HT-29 (cell line): ENCODE data around the gene GPRC6A. TPM values are rescaled to one million over a fixed set of nuclear protein-coding genes. Genes with fewer than 3 reads are reported as not detected.
A peak's percentile ranks its signal among the peaks of the same experiment; 100 is the strongest.

Experiments used
- DNase-seq: peaks from one replicate; pipeline ENCODE4 v3.0.0-alpha.2; 2015; ENCODE audit warnings: low spot score
- total RNA-seq: library from RNA; depleted of rRNA; stranded (reverse); fragments of >200 nt; shearing (Covaris generic); gene quantifications from 2 replicates; pipeline ENCODE4 v1.2.3, GENCODE V29; 2014; rRNA removed

Gene GPRC6A
- total RNA-seq, 1 experiment from 2014 or later: not detected

DNA sequence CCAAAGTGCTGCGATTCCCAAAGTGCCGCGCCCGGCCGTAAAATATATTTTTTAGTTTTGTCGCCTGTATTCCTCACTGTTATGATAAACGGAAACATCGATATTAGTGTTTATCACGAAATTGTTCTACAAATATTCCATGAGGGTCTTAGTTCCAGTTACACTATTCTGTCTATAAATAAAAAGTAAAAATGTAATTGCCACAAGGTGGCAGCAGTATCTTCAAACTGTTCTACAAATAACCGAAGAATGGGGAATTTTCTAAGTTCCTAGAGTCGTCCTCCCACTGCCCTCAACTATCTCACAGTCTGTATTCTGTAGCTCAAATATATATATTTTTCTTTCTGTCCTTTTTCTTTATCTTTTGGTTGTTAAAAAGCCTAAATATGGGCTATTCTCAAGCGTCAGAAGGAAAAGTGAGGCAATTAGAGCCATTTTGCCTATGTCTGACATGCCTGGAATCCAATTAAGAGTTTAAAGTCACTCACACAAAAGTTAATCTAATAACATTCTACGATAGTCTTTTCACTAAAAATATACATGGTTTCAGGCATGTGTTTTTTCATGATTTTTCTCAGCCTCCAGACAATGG, 49.2 kb downstream of the GPRC6A start:
- DNase-seq: peak; percentile 59

DNA sequence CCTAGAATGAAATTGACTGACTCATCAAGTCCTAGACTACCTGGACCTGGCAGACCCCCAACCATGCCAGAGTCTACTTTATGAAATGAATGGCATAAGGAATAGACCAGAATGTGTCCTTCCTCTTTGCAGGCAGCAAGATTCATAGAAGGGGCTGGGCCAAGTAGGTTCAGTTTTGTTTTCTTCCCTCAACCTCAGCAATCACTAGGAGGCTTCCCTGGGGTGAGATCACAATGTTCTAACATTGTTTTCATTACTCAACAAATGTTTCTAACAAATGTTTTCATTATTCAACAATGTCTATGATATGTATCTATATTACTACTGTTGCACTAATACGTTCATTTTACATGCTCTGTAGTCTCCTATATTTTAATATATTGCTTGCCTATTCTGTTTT, 55.0 kb downstream of the GPRC6A start:
- no peak for DNase-seq

DNA sequence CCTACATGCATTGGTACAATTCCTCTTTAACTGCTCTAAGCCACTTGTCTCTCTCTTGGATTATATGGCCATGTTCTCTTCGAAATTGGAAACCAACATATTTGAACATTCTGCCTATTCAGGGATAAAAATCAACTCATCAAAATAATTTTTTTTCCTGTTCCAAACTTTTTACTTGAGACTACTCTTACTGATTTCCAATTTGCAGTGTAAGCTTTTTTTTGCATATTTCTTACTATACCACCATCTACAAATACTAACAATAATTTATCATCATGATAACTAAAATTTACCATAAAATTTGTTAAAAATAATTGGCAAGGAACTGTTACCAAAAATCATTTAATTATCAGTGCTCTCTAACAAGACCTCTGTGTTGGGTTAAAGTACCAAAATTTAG, 56.4 kb downstream of the GPRC6A start:
- no peak for DNase-seq

DNA sequence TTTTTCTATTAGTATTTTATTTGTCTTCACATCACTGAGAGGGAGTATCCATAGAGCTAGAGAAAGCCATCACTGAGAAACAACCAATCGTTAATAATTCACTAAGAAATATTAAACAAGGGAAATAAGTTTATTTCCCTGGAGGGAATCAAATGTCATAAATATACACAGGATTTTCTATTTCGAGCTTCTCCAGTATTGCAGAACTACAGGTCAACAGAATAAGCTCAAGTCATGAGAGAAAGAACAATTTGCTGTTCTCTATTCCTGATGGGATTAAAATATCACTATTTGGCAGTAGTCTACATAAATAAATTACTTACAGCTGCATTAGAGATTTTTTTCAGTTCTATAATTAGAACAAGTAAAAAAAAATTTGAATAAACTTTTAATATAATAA, 61.2 kb downstream of the GPRC6A start:
- no peak for DNase-seq

DNA sequence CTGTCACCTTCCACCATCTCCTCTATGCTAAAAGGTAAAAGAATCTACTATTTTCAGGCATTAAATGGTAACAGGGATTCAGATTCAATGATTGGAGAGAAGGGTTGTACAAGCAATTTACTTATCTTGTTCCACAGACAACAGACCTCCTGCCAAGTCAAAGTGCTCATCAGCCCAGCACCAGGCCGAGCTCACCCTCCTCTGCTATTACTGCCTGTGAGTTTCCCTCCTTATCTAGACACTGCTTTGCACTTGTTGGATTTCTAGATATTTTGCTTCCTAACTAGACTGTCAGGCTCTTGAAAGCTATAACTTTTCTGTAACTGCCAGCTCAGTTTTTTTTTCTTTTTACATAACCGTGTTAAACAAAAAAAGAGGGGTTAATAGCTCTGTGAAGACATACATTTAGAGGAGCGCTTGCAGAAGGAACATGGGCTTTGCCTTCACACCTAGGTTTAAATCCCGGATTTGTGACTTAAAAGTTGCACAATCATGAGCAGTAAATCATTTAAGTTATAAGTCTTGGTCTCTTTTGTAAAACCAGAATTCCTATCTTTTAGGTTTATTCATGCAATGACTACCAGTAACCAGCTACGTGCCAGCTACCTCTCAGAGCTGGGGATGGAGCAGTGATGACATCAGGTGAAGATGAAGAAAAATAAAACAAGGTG, 62.2 kb downstream of the GPRC6A start:
- DNase-seq: no peak

DNA sequence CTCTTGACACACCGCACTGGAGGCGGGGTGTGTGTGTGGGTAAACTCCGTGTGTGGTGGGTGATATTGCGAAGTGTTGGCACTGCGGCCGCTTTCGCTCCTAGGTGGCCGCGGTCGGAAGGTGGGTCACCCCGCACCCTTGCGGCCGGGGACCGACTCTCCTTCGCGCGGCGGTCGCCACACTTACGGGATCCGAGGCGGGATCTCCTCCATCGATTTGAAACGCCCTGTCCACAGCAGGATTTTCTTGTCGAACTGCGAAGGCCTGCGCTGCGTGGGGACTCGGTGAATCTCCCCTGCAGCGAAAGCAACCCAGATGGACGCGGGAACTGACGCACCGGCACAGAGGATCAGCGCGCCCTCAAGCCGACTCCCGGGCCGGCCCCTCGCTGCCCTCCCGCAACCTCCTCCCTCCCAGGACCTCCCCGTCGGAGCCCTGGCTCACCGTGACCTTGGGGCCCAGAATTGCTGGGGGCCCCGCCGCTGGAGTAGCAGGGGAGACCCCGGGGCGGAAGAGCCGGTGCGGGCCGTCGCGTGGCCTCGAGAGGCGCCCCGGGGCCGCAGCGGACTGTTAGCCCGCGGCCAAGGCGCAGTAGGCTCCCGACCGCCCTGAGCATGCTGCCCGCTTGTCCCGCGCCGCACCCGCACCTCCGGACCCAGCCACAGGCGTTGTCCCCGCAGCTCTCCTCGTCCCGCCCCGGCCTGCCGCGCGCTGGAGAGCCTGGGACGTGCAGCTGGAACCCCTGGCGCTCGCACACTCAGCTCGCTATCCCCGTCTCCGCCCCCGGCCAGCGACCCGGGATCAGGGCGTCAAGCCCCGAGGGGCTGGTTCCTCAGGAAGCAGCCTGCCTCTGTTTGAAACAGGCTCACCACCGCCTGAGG, 63.7 kb downstream of the GPRC6A start, which contains the start of gene FAM162B:
Gene FAM162B (minus strand): TSS at position 759 of the 881 bp plus-strand sequence. CDS start 143 bp downstream, at position 616.
- no peak for DNase-seq

DNA sequence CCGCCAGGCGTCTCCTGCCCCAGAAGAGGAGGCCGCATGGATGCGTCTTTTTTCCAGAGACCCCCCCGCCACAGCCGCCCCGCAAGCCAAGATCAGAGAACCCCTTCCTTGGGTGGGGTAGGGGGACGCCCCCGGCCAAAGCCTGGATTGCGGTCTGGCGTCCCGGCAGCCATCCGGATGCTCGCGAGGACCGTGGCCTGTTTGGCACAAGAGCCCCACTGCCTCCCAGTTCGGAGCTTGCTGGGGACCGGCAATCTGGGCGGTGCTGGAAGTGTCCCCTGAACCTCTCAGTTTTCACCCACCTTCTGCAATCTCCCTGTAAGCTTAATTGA, 64.3 kb downstream of the GPRC6A start:
- DNase-seq: no peak

DNA sequence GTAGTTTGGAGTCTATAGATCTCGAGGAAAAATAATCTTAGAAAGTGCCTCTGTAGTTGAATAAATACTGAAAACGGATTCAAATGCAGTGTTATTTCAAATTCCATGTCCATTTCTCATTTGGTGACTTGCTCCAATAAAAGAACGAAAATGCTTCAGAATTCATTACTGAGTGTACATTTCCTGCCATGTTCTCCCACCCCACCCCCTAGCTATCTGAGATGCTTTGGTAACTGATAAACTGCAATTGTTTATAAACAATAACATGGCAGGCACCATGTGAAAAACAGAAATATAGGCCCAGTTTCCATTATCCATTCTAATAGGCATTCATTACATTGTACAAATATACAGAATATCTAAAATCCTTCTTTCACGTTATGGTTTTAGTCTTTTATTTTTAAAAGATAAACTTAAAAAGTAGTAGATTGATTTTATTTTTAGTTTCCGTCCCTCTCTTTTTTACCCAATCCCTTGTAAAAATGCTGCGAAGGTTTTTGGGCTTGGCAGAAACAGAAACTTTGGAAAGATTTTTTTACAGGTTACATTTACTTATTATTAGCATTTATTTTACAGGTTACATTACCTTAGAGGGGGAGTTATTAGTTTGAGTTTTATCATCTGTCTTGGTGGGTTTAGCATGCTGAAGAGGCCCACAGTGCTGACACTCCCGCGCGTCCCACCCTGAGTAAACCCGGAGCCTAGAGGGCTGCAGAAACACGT, 64.8 kb downstream of the GPRC6A start:
- no peak for DNase-seq

DNA sequence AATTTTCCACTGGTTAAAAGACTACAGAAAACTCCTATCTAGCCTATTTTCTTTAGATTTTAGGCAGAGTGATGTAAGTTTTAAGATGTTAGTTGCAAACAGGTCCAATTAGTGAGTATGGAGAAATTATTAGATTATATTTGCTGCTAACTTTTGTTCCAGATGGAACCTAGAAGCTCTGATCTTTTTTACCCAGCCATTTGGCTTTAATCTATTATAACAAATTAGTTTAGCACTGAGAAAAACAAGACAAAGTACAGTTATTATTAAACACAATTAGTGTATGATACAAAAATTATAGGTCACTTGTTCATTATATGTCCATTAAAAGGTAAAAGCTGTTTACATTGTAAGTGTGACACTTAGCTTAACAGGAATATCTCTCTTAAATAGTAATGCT, 65.8 kb downstream of the GPRC6A start:
- no peak for DNase-seq

DNA sequence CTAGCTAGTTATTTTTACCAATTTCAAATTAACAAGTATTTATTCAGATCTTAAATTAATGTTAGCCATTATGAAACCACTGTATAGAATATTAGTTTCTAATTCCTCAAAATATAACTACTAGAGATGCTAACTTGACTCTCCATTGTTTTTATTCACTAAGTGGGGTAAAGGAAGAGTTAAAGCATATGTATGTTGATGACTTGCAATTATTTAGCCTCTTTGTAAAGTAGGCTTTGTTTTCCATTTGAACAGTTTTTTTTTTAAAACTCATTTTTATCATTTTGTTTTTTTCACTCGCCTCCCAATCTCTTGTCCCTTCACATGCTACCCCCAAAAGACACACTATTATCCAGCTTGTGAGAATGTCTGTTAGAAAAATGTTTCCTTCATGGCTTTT, 66.6 kb downstream of the GPRC6A start:
- DNase-seq: no peak

DNA sequence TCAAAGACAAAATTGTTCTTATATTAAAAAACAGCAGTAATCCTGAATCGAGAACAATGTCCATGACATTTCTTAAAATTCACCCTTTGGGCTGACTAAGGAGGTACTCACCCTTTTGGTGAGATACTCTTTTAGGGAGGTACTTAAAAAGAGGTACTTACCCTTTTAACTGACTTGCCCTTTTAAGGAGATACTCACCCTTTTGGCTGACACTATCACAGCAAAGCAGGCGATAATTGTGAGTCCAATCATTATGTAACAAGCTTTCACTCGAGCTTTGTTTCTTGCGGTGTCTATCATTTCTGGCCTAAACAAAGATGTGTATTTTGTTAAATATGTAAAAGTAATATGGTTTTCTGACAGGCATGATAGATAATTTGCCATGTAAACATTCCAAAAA, 67.1 kb downstream of the GPRC6A start:
- DNase-seq: no peak

DNA sequence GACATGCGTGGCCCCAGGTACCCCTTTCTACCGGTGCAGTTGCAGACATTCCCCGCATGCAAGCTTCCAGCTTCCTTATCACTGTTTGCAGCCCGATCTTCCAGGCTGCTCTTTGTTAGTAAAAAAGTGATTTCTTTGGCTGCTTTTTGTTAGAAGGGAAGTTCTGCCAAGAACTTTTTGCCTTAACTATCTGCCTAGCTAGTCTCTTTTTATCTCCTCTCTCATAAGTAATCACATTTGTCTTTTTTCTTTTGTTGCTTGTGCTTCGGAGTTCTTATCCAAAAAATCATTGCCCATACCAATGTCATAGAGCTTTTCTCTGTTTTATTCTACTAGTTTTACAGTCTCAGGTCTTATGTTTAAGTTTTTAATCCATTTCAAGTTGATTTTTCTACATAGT, 83.7 kb downstream of the GPRC6A start:
- DNase-seq: no peak

Other genes starting within 250 kb of the GPRC6A start
- 0.31 TPM in 1 of 2 replicates, not detected in the other for gene RSPH4A, start 212.6 kb downstream of the GPRC6A start, total RNA-seq
- gene ZUP1, start 160.3 kb downstream of the GPRC6A start, total RNA-seq: 6.0 and 6.1 TPM in 2 replicates
- 1.6 and 2.6 TPM in 2 replicates for gene KPNA5, start 147.9 kb downstream of the GPRC6A start, total RNA-seq
- gene FAM162B, start 63.4 kb downstream of the GPRC6A start, total RNA-seq: not detected in 2 replicates
- 0.13 and 0.23 TPM in 2 replicates for gene RFX6, start 48.2 kb upstream of the GPRC6A start, total RNA-seq